ENCODE measurements around the gene SULT2A1. TPM values are rescaled to one million over a fixed set of nuclear protein-coding genes. Genes with fewer than 3 reads are reported as not detected.

Gene SULT2A1
- total RNA-seq, 1 experiment from 2014 or later: not detected

- ChIA-PET POLR2A (no interaction called here), CTCF (interaction anchor here (0.5 kb wide), 1 partner anchor 184 kb away, joined by 3 read pairs; no protein-coding TSS in a partner anchor)
- H3K4me1 Mint-ChIP-seq (ENCODE audit: insufficient read depth, unreplicated experiment): no peaks in the 10 kb centered on the region
- intact Hi-C loops (cut with micrococcal nuclease): no loop called here
- no TSS peak for BruUV-seq (replicated peaks)
- H3K27ac Mint-ChIP-seq (ENCODE audit: low read depth, unreplicated experiment): no peak overlapping the region
- H3K27me3 Mint-ChIP-seq (ENCODE audit: insufficient read depth, unreplicated experiment): peaks cover 4% of the 10 kb centered on the region
- no peak for TF ChIP-seq CTCF (IDR thresholded peaks at IDR 0.05; ENCODE audit: unreplicated experiment)
- H3K9me3 Mint-ChIP-seq (ENCODE audit: unreplicated experiment): peaks cover 6% of the 10 kb centered on the region
- H3K4me3 Mint-ChIP-seq (ENCODE audit: unreplicated experiment): no peak overlapping the region
- no peaks in the 10 kb centered on the region for H3K36me3 Mint-ChIP-seq (ENCODE audit: insufficient read depth, unreplicated experiment)
- DNase-seq (ENCODE audit: unreplicated experiment): no peak
These were observed 9.9 kb upstream of the SULT2A1 start for GRCh38 chr19:47896019-47896418.

GRCh38 chr19:47895165-47895782 is 9.2 kb upstream of the SULT2A1 start:
- no peak overlapping the region for H3K27ac Mint-ChIP-seq (ENCODE audit: low read depth, unreplicated experiment)
- peaks cover 6% of the 10 kb centered on the region for H3K9me3 Mint-ChIP-seq (ENCODE audit: unreplicated experiment)
- H3K36me3 Mint-ChIP-seq (ENCODE audit: insufficient read depth, unreplicated experiment): no peaks in the 10 kb centered on the region
- intact Hi-C loops (cut with micrococcal nuclease): no loop called here
- no peaks in the 10 kb centered on the region for H3K4me1 Mint-ChIP-seq (ENCODE audit: insufficient read depth, unreplicated experiment)
- CTCF ChIA-PET: interaction anchor here (0.7 kb wide), 1 partner anchor 82 kb away, joined by 3 read pairs; no protein-coding TSS in a partner anchor
- no TSS peak for BruUV-seq (replicated peaks)
- H3K4me3 Mint-ChIP-seq (ENCODE audit: unreplicated experiment): no peak overlapping the region
- no peak for TF ChIP-seq CTCF (IDR thresholded peaks at IDR 0.05; ENCODE audit: unreplicated experiment)
- DNase-seq (ENCODE audit: unreplicated experiment): no peak
- no peaks in the 10 kb centered on the region for H3K27me3 Mint-ChIP-seq (ENCODE audit: insufficient read depth, unreplicated experiment)
- POLR2A ChIA-PET: no interaction called here

- Mint-ChIP-seq H3K9me3 (ENCODE audit: unreplicated experiment) (peaks cover 6% of the 10 kb centered on the region), H3K4me1 (ENCODE audit: insufficient read depth, unreplicated experiment) (no peaks in the 10 kb centered on the region), H3K4me3 (ENCODE audit: unreplicated experiment) (no peak overlapping the region), H3K27ac (ENCODE audit: low read depth, unreplicated experiment) (no peak overlapping the region), H3K27me3 (ENCODE audit: insufficient read depth, unreplicated experiment) (peaks cover 16% of the 10 kb centered on the region), H3K36me3 (ENCODE audit: insufficient read depth, unreplicated experiment) (no peaks in the 10 kb centered on the region)
- no peak for TF ChIP-seq CTCF (IDR thresholded peaks at IDR 0.05; ENCODE audit: unreplicated experiment)
- DNase-seq (ENCODE audit: unreplicated experiment): no peak
- ChIA-PET CTCF (no interaction called here), POLR2A (no interaction called here)
- BruUV-seq (replicated peaks): no TSS peak
- intact Hi-C loops (cut with micrococcal nuclease): no loop called here
These were observed 6.0 kb upstream of the SULT2A1 start for GRCh38 chr19:47891923-47892666.

- intact Hi-C loops (cut with micrococcal nuclease): no loop called here
- no peak for DNase-seq (ENCODE audit: unreplicated experiment)
- Mint-ChIP-seq H3K27me3 (ENCODE audit: insufficient read depth, unreplicated experiment) (peaks cover 22% of the 10 kb centered on the region), H3K4me3 (ENCODE audit: unreplicated experiment) (no peak overlapping the region), H3K9me3 (ENCODE audit: unreplicated experiment) (peaks cover 6% of the 10 kb centered on the region), H3K4me1 (ENCODE audit: insufficient read depth, unreplicated experiment) (no peaks in the 10 kb centered on the region), H3K27ac (ENCODE audit: low read depth, unreplicated experiment) (no peak overlapping the region), H3K36me3 (ENCODE audit: insufficient read depth, unreplicated experiment) (no peaks in the 10 kb centered on the region)
- ChIA-PET CTCF (no interaction called here), POLR2A (no interaction called here)
- BruUV-seq (replicated peaks): no TSS peak
- TF ChIP-seq CTCF (IDR thresholded peaks at IDR 0.05; ENCODE audit: unreplicated experiment): no peak
These were observed 5.5 kb upstream of the SULT2A1 start for GRCh38 chr19:47891622-47891922.
